Ramos (cell line): Measurements from ENCODE around the gene P4HTM.
"Not testable (repeated sequence)": the region's sequence is repeated elsewhere in the genome, so short reads cannot be mapped to it uniquely, and the experiment has no call there.

ENCODE experiments used
- in situ Hi-C: fragments of 300-500 bp; cut with MboI; formaldehyde crosslinking; loops from one replicate; pipeline ENCODE4 v1.14.3; 2022; ENCODE audit warnings: low sequenced_read_pairs; ENCODE audit not compliant: unreplicated experiment

P4HTM gene

GRCh38 chr3:49006408-49007067 lies 16.5 kb downstream of the P4HTM start:
- in situ Hi-C loops = no loop called here

GRCh38 chr3:49007068-49007770 lies 17.2 kb downstream of the P4HTM start, which contains the start of gene WDR6:
WDR6 (plus strand) TSS chr3:49007391; CDS start chr3:49007432, 41 bp downstream.
- in situ Hi-C loops = no loop called here

GRCh38 chr3:49007771-49008528 lies 17.9 kb downstream of the P4HTM start:
- in situ Hi-C loops = no loop called here

GRCh38 chr3:49008627-49009026 lies 18.6 kb downstream of the P4HTM start:
- in situ Hi-C loops = not testable (repeated sequence)

- in situ Hi-C loops = no loop called here
These were observed 19.4 kb downstream of the P4HTM start for GRCh38 chr3:49009396-49009795.

GRCh38 chr3:49012441-49013017 lies 22.5 kb downstream of the P4HTM start:
- in situ Hi-C loops = no loop called here

GRCh38 chr3:49013113-49013737 lies 23.2 kb downstream of the P4HTM start:
- in situ Hi-C loops = no loop called here

GRCh38 chr3:49013738-49014660 lies 24.0 kb downstream of the P4HTM start:
- in situ Hi-C loops = no loop called here

- in situ Hi-C loops = no loop called here
These were observed 25.0 kb downstream of the P4HTM start for GRCh38 chr3:49015072-49015471.

- in situ Hi-C loops = no loop called here
These were observed 25.7 kb downstream of the P4HTM start for GRCh38 chr3:49015765-49016164.

- in situ Hi-C loops = no loop called here
These were observed 26.6 kb downstream of the P4HTM start for GRCh38 chr3:49016414-49017228.

- in situ Hi-C loops = no loop called here
These were observed 27.4 kb downstream of the P4HTM start for GRCh38 chr3:49017229-49017970.

GRCh38 chr3:49017971-49018706 lies 28.1 kb downstream of the P4HTM start, which contains the start of gene DALRD3:
DALRD3 (minus strand) TSS chr3:49018580; CDS start chr3:49018564, 16 bp downstream.
- in situ Hi-C loops = no loop called here

GRCh38 chr3:49018707-49019006 lies 28.6 kb downstream of the P4HTM start:
- in situ Hi-C loops = no loop called here

- in situ Hi-C loops = no loop called here
These were observed 29.9 kb downstream of the P4HTM start for GRCh38 chr3:49019941-49020329.

- in situ Hi-C loops = no loop called here
These were observed 30.5 kb downstream of the P4HTM start for GRCh38 chr3:49020330-49021212.
